SK-N-SH (cell line): Measurements from ENCODE around the gene CPED1. TPM values are rescaled to one million over a fixed set of nuclear protein-coding genes. Genes with fewer than 3 reads are reported as not detected.

Source experiments
- CTCF ChIA-PET: fragments of 300-600, 350-600 bp; formaldehyde crosslinking; extraction: SDS; loops from one replicate; lab custom pipeline; 2021; lab: Yijun Ruan, JAX
- POLR2A ChIA-PET: fragments of 350-600 bp; sonication (Branson Sonifier 250); formaldehyde crosslinking; extraction: SDS; loops from one replicate; lab custom pipeline; 2020; ENCODE audit warnings: antibody characterized with exemption, inconsistent platforms; lab: Yijun Ruan, JAX
- DNase-seq: peaks from one replicate; pipeline ENCODE4 v3.0.0; 2012
- H2AFZ ChIP-seq: fragments of 200-600 bp; sonication (generic); 2 replicates; pipeline ENCODE4 v1.8.1; 2016; ENCODE audit warnings: antibody characterized with exemption, mild to moderate bottlenecking, low read depth
- H3F3A ChIP-seq: fragments of 200-600 bp; sonication (generic); replicated peaks from 2 replicates; pipeline ENCODE3; 2016; ENCODE audit warnings: antibody characterized with exemption, mild to moderate bottlenecking; ENCODE audit not compliant: insufficient read depth
- H3K27ac ChIP-seq, 2 experiments: fragments of 200-500 bp in 1 of 2; fragments of 200-600 bp in 1 of 2; sonication (Bioruptor generic) in 1 of 2; sonication (generic), shearing (Covaris generic) in 1 of 2; 2 replicates each; pipeline versions ENCODE4 v1.5.1 to v1.6.1; 2014 to 2016; ENCODE audit warnings: low read depth in 2 of 2, inconsistent platforms in 1 of 2, low read length in 1 of 2, mild to moderate bottlenecking in 1 of 2, mixed read lengths in 1 of 2
- H3K27me3 ChIP-seq: fragments of 200-600 bp; sonication (generic), shearing (Covaris generic); 2 replicates; pipeline ENCODE4 v1.6.1; 2016; ENCODE audit warnings: mixed run types; ENCODE audit not compliant: insufficient read depth
- H3K36me3 ChIP-seq, 2 experiments: fragments of 200-500 bp in 1 of 2; fragments of 200-600 bp in 1 of 2; sonication (Bioruptor generic) in 1 of 2; sonication (generic) in 1 of 2; replicated peaks in 1 of 2; 2 replicates each; pipeline versions ENCODE3 to v1.5.1; 2014 to 2016; ENCODE audit warnings: low read length in 1 of 2, mild to moderate bottlenecking in 1 of 2; ENCODE audit not compliant: insufficient read depth in 2 of 2, control insufficient read depth in 1 of 2
- H3K4me1 ChIP-seq, 2 experiments: fragments of 200-500 bp in 1 of 2; fragments of 200-600 bp in 1 of 2; sonication (Bioruptor generic) in 1 of 2; sonication (generic), shearing (Covaris generic) in 1 of 2; 2 replicates each; pipeline versions ENCODE4 v1.5.1 to v1.6.1; 2014 to 2016; ENCODE audit warnings: low read depth in 1 of 2, low read length in 1 of 2, mixed run types in 1 of 2; ENCODE audit not compliant: insufficient read depth in 2 of 2, control insufficient read depth in 1 of 2
- H3K4me2 ChIP-seq: fragments of 200-600 bp; sonication (generic), shearing (Covaris generic); 2 replicates; pipeline ENCODE4 v1.6.1; 2017; ENCODE audit warnings: mixed run types
- H3K4me3 ChIP-seq, 2 experiments: fragments of 200-500 bp in 1 of 2; fragments of 200-600 bp in 1 of 2; sonication (Bioruptor generic) in 1 of 2; sonication (generic), shearing (Covaris generic) in 1 of 2; 2 replicates each; pipeline versions ENCODE4 v1.5.1 to v1.8.1; 2014 to 2016; ENCODE audit warnings: low read depth in 2 of 2, inconsistent platforms in 1 of 2, low read length in 1 of 2, mild to moderate bottlenecking in 1 of 2, mixed read lengths in 1 of 2, moderate library complexity in 1 of 2
- H3K79me2 ChIP-seq: fragments of 200-600 bp; sonication (generic); 2 replicates; pipeline ENCODE4 v1.8.1; 2017; ENCODE audit warnings: mild to moderate bottlenecking; ENCODE audit not compliant: insufficient read depth
- H3K9ac ChIP-seq: fragments of 200-600 bp; sonication (generic); 2 replicates; pipeline ENCODE4 v1.6.1; 2017; ENCODE audit warnings: mixed run types
- H3K9me2 ChIP-seq: fragments of 200-600 bp; sonication (generic); 2 replicates; pipeline ENCODE4 v1.6.1; 2017; ENCODE audit warnings: mixed run types
- H3K9me3 ChIP-seq: fragments of 200-600 bp; sonication (generic); 2 replicates; pipeline ENCODE4 v1.6.1; 2017; ENCODE audit warnings: mixed run types, mild to moderate bottlenecking, moderate library complexity
- H4K20me1 ChIP-seq: fragments of 200-600 bp; sonication (generic); 2 replicates; pipeline ENCODE4 v1.6.1; 2017; ENCODE audit warnings: mild to moderate bottlenecking, mixed run types; ENCODE audit not compliant: insufficient read depth
- CHD2 ChIP-seq: fragments of 150-350 bp; IDR thresholded peaks from 2 replicates; pipeline ENCODE4 v1.6.1; 2018; ENCODE audit warnings: low read length; ENCODE audit not compliant: partially characterized antibody
- ELF1 ChIP-seq: IDR thresholded peaks from 2 replicates; pipeline ENCODE4 v1.4.0; 2012
- EZH2phosphoT487 ChIP-seq: fragments of 200-600 bp; sonication (generic); IDR thresholded peaks from 2 replicates; pipeline ENCODE4 v1.6.1; 2017; ENCODE audit warnings: low read depth, mixed run types, mild to moderate bottlenecking, antibody characterized with exemption, moderate library complexity, borderline replicate concordance
- FOSL2 ChIP-seq: IDR thresholded peaks from 2 replicates; pipeline ENCODE4 v1.4.0; 2012; ENCODE audit warnings: low read depth, mild to moderate bottlenecking, moderate library complexity, borderline replicate concordance
- GABPA ChIP-seq: IDR thresholded peaks from 2 replicates; pipeline ENCODE4 v1.4.0; 2012; ENCODE audit warnings: low read depth, mild to moderate bottlenecking
- GATA2 ChIP-seq: sonication (generic); formaldehyde crosslinking; IDR thresholded peaks from 2 replicates; pipeline ENCODE4 v1.5.0; 2020; ENCODE audit warnings: mild to moderate bottlenecking, missing genetic modification reagents
- NRF1 ChIP-seq: IDR thresholded peaks from 2 replicates; pipeline ENCODE4 v1.6.1; 2012; ENCODE audit warnings: low read depth, mild to moderate bottlenecking, low read length
- RAD21 ChIP-seq: IDR thresholded peaks from 2 replicates; pipeline ENCODE4 v1.6.1; 2012; ENCODE audit warnings: mild to moderate bottlenecking, low read length
- RCOR1 ChIP-seq: fragments of 150-350 bp; IDR thresholded peaks from 2 replicates; pipeline ENCODE4 v1.6.1; 2017; ENCODE audit warnings: antibody characterized with exemption, low read length
- RXRA ChIP-seq: IDR thresholded peaks from 2 replicates; pipeline ENCODE4 v1.4.0; 2012; ENCODE audit warnings: low read depth, mild to moderate bottlenecking, borderline replicate concordance
- SIN3A ChIP-seq: IDR thresholded peaks from 2 replicates; pipeline ENCODE4 v1.6.1; 2012; ENCODE audit warnings: low read depth, mild to moderate bottlenecking, low read length, moderate library complexity, borderline replicate concordance
- SMC3 ChIP-seq: IDR thresholded peaks from 2 replicates; pipeline ENCODE4 v1.6.1; 2012; ENCODE audit warnings: low read depth, low read length, improper control_type of control experiment
- TAF1 ChIP-seq: IDR thresholded peaks from 2 replicates; pipeline ENCODE4 v1.6.1; 2012; ENCODE audit warnings: low read depth, mild to moderate bottlenecking, low read length, moderate library complexity, borderline replicate concordance
- TCF12 ChIP-seq: IDR thresholded peaks from 2 replicates; pipeline ENCODE4 v1.4.0; 2012
- polyA plus RNA-seq, 3 experiments: library from polyadenylated mRNA; depleted of rRNA; stranded (reverse); fragments of >200 nt; gene quantifications; 2 replicates each; pipeline ENCODE4 v1.2.3, GENCODE V29; 2012
- TF ChIP-seq, protein P1 (sequence below): IDR thresholded peaks from 2 replicates; pipeline ENCODE4 v1.4.0; 2012; ENCODE audit warnings: low read depth, borderline replicate concordance
- TF ChIP-seq, protein P2 (sequence below): IDR thresholded peaks from 2 replicates; pipeline ENCODE4 v1.4.0; 2012; ENCODE audit warnings: low read depth, borderline replicate concordance
- TF ChIP-seq, protein P3 (sequence below): fragments of 200-600 bp; sonication (generic); IDR thresholded peaks from 2 replicates; pipeline ENCODE4 v1.6.1; 2017; ENCODE audit warnings: antibody characterized with exemption, mild to moderate bottlenecking, moderate library complexity
- TF ChIP-seq, protein P4 (sequence below): fragments of 150-350 bp; IDR thresholded peaks from 2 replicates; pipeline ENCODE4 v1.6.1; 2016; ENCODE audit warnings: mild to moderate bottlenecking, low read depth, low read length
- TF ChIP-seq, protein P5 (sequence below): IDR thresholded peaks from 2 replicates; pipeline ENCODE4 v1.4.0; 2012; ENCODE audit warnings: low read depth
- TF ChIP-seq, protein P6 (sequence below): IDR thresholded peaks from 2 replicates; pipeline ENCODE4; 2012

The CPED1 gene
- polyA plus RNA-seq, 1 of the 3 experiments (the other 2 are of a cell fraction): 4.4 TPM

DNA sequence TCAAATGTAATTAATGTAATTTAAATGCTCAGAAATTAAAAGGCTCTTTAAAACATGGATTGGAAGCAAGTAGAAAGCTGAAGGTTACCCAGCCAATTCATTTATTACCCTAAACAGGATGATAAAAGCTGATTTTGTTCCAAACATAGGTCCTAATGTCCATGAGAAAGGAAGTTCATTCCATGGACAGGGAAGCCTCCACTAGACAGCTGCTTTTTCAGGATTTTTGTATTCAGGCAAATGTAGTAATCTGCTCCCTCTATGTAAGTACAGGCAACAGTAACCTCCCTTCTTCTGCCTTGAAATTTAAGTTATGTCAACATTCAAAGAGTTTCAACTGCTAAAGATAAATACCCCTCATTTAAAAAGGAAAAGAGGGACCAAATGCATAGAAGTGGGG is 217.3 kb downstream of the CPED1 start:
- Histone ChIP-seq H3K79me2 (no peaks in the 10 kb centered on the region), H3K9me2 (no peaks in the 10 kb centered on the region), H3K4me3 (no peak overlapping the region), H3K9me3 (no peaks in the 10 kb centered on the region), H3K27ac (no peak overlapping the region)
- TF ChIP-seq FOSL2 (no peak), RCOR1 (no peak), EZH2phosphoT487 (no peak), RAD21 (no peak), TAF1 (no peak), ELF1 (no peak), GABPA (no peak), CHD2 (no peak), RXRA (no peak), SIN3A (no peak), GATA2 (CRISPR knock-in tag) (no peak), TCF12 (no peak), SMC3 (no peak), NRF1 (no peak)
- TF ChIP-seq, protein P1, sequence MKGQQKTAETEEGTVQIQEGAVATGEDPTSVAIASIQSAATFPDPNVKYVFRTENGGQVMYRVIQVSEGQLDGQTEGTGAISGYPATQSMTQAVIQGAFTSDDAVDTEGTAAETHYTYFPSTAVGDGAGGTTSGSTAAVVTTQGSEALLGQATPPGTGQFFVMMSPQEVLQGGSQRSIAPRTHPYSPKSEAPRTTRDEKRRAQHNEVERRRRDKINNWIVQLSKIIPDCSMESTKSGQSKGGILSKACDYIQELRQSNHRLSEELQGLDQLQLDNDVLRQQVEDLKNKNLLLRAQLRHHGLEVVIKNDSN: no peak
- TF ChIP-seq, protein P2, sequence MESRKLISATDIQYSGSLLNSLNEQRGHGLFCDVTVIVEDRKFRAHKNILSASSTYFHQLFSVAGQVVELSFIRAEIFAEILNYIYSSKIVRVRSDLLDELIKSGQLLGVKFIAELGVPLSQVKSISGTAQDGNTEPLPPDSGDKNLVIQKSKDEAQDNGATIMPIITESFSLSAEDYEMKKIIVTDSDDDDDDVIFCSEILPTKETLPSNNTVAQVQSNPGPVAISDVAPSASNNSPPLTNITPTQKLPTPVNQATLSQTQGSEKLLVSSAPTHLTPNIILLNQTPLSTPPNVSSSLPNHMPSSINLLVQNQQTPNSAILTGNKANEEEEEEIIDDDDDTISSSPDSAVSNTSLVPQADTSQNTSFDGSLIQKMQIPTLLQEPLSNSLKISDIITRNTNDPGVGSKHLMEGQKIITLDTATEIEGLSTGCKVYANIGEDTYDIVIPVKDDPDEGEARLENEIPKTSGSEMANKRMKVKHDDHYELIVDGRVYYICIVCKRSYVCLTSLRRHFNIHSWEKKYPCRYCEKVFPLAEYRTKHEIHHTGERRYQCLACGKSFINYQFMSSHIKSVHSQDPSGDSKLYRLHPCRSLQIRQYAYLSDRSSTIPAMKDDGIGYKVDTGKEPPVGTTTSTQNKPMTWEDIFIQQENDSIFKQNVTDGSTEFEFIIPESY: no peak
- TF ChIP-seq, protein P3, sequence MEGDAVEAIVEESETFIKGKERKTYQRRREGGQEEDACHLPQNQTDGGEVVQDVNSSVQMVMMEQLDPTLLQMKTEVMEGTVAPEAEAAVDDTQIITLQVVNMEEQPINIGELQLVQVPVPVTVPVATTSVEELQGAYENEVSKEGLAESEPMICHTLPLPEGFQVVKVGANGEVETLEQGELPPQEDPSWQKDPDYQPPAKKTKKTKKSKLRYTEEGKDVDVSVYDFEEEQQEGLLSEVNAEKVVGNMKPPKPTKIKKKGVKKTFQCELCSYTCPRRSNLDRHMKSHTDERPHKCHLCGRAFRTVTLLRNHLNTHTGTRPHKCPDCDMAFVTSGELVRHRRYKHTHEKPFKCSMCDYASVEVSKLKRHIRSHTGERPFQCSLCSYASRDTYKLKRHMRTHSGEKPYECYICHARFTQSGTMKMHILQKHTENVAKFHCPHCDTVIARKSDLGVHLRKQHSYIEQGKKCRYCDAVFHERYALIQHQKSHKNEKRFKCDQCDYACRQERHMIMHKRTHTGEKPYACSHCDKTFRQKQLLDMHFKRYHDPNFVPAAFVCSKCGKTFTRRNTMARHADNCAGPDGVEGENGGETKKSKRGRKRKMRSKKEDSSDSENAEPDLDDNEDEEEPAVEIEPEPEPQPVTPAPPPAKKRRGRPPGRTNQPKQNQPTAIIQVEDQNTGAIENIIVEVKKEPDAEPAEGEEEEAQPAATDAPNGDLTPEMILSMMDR: no peak
- TF ChIP-seq, protein P4, sequence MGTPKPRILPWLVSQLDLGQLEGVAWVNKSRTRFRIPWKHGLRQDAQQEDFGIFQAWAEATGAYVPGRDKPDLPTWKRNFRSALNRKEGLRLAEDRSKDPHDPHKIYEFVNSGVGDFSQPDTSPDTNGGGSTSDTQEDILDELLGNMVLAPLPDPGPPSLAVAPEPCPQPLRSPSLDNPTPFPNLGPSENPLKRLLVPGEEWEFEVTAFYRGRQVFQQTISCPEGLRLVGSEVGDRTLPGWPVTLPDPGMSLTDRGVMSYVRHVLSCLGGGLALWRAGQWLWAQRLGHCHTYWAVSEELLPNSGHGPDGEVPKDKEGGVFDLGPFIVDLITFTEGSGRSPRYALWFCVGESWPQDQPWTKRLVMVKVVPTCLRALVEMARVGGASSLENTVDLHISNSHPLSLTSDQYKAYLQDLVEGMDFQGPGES: no peak
- TF ChIP-seq, protein P5, sequence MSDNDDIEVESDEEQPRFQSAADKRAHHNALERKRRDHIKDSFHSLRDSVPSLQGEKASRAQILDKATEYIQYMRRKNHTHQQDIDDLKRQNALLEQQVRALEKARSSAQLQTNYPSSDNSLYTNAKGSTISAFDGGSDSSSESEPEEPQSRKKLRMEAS: no peak
- TF ChIP-seq, protein P6, sequence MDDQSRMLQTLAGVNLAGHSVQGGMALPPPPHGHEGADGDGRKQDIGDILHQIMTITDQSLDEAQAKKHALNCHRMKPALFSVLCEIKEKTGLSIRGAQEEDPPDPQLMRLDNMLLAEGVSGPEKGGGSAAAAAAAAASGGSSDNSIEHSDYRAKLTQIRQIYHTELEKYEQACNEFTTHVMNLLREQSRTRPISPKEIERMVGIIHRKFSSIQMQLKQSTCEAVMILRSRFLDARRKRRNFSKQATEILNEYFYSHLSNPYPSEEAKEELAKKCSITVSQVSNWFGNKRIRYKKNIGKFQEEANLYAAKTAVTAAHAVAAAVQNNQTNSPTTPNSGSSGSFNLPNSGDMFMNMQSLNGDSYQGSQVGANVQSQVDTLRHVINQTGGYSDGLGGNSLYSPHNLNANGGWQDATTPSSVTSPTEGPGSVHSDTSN: no peak
- TF ChIP-seq, all 33 proteins: peak for 0
- Histone ChIP-seq H3K4me1 (peaks cover 0 to 4% of the 10 kb centered on the region in 2 experiments; a peak in 2 of 4 replicates), H3F3A (no peaks in the 10 kb centered on the region), H3K27me3 (no peaks in the 10 kb centered on the region), H2AFZ (no peak overlapping the region), H3K36me3 (no peaks in the 10 kb centered on the region), H4K20me1 (no peaks in the 10 kb centered on the region), H3K9ac (no peak overlapping the region), H3K4me2 (no peak overlapping the region)
- DNase-seq: no peak
- ChIA-PET POLR2A (interaction anchor here (0.6 kb wide), 1 partner anchor 29 kb away, joined by 3 read pairs; no protein-coding TSS in a partner anchor), CTCF (interaction anchor here (1.0 to 1.6 kb wide), 2 partner anchors 9 to 26 kb away, joined by 3 to 4 read pairs; no protein-coding TSS in a partner anchor)
